ENCODE measurements around the gene MPP2.

DNA sequence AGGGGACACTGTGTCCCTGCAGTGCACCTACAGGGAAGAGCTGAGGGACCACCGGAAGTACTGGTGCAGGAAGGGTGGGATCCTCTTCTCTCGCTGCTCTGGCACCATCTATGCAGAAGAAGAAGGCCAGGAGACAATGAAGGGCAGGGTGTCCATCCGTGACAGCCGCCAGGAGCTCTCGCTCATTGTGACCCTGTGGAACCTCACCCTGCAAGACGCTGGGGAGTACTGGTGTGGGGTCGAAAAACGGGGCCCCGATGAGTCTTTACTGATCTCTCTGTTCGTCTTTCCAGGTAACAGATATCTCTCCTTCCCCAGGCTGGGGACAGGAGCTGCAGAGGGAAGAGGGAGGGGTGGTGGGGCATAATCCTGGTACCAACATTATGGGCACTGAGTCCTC is 58.7 kb downstream of the MPP2 start:
- TF ChIP-seq POLR2A (IDR thresholded peaks at IDR 0.05; ENCODE audit: low read length) (no peak), GATA1 (IDR thresholded peaks at IDR 0.05; ENCODE audit: low read depth, low read length) (no peak)
